Activated CD4-positive, alpha-beta T cell treated with anti-CD3 and anti-CD28 coated beads for 36 hours (primary cell): Measurements from ENCODE around the gene CASP5. TPM values are rescaled to one million over a fixed set of nuclear protein-coding genes. Genes with fewer than 3 reads are reported as not detected.
"Not testable (repeated sequence)": the region's sequence is repeated elsewhere in the genome, so short reads cannot be mapped to it uniquely, and the experiment has no call there.

Source experiments
- ATAC-seq: fragments of 200-7000 bp; cut with Tn5 transposase; one replicate; pipeline ENCODE4 v1.10.0; 2021; ENCODE audit warnings: mild to moderate bottlenecking, moderate library complexity
- CTCF ChIA-PET: fragments of 350-600 bp; sonication (Branson Sonifier 250); formaldehyde crosslinking; loops from one replicate; lab custom pipeline; 2021; ENCODE audit warnings: antibody characterized with exemption; lab: Charles Lee
- POLR2A ChIA-PET: fragments of 350-600 bp; sonication (Branson Sonifier 250); formaldehyde crosslinking; loops from one replicate; lab custom pipeline; 2021; ENCODE audit warnings: antibody characterized with exemption, inconsistent platforms; lab: Charles Lee
- DNase-seq: peaks from one replicate; pipeline ENCODE4 v3.0.0-alpha.2; 2020
- H3K27ac Mint-ChIP-seq: one replicate; pipeline ENCODE4 v1.8.0; 2021; ENCODE audit warnings: mixed read lengths
- H3K27me3 Mint-ChIP-seq: one replicate; pipeline ENCODE4 v1.8.0; 2021; ENCODE audit warnings: mixed read lengths
- H3K36me3 Mint-ChIP-seq: one replicate; pipeline ENCODE4 v1.8.0; 2021; ENCODE audit warnings: low read depth, mixed read lengths
- H3K4me1 Mint-ChIP-seq: one replicate; pipeline ENCODE4 v1.8.0; 2021; ENCODE audit warnings: mixed read lengths
- H3K4me3 Mint-ChIP-seq: one replicate; pipeline ENCODE4 v1.8.0; 2021; ENCODE audit warnings: mild to moderate bottlenecking, moderate library complexity, mixed read lengths
- H3K9me3 Mint-ChIP-seq: one replicate; pipeline ENCODE4 v1.8.0; 2021; ENCODE audit warnings: low read depth, mixed read lengths
- intact Hi-C, 2 experiments: fragments of 100-400 bp; cut with DNase I in 1 of 2; cut with micrococcal nuclease in 1 of 2; formaldehyde crosslinking; loops; one replicate each; pipeline versions ENCODE4 v1.14.2 to v1.15.1; 2022 to 2024; cut with DNase I, micrococcal nuclease
- total RNA-seq, 2 experiments: library from RNA; stranded (reverse); gene quantifications; one replicate each; pipeline ENCODE4 v1.2.3, GENCODE V29; 2021

Gene CASP5
- total RNA-seq, 2 experiments from 2014 or later, result not detected

DNA sequence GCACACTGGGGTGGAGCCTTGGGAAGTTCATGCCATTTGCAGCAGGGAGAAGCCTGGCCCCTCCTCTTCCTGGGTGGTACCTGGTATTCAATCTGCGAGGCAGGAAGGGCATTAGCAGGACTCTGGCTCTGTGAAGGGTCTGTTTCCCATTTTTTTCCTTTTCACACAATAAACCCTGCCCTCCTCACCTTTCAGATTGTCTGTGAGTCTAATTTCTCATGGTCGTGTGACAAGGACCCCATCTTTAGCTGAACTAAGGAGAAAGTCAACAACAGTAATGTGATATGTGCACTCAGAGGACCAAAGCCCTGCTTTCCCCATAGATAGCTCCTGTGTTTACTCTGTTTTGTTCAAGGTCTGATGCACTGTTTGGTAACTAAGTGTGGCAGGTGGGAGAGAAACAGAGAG is 28.0 kb downstream of the CASP5 start:
- ChIA-PET CTCF (no interaction called here), POLR2A (interaction anchor here (0.7 kb wide), 1 partner anchor 112 kb away, joined by 3 read pairs; no protein-coding TSS in a partner anchor)
- DNase-seq, result no peak
- no peak overlapping the region for H3K4me3 Mint-ChIP-seq
- no peaks in the 10 kb centered on the region for H3K9me3 Mint-ChIP-seq
- H3K36me3 Mint-ChIP-seq, result no peaks in the 10 kb centered on the region
- no peak overlapping the region for H3K27ac Mint-ChIP-seq
- ATAC-seq, result no peak
- intact Hi-C loops, result no loop called here
- H3K4me1 Mint-ChIP-seq, result no peaks in the 10 kb centered on the region
- peaks cover 2% of the 10 kb centered on the region for H3K27me3 Mint-ChIP-seq

DNA sequence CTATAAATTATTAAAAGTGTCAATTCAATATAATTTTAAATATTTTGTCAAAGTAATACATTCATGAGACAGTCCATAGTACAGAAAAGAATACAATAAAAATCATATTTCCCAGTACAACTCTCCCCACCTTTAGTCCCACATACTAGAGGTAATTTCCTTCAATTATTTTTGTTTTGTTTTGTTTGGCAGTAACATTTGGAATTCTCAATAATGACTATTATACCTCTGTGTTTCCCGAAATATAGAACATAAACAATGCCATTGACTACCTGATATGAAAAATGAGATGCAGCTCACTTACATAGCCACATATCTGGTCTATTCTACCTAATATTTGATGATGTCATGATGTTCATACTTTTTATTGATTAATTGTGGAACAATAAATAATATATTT is 30.2 kb downstream of the CASP5 start:
- POLR2A ChIA-PET, result no interaction called here
- H3K36me3 Mint-ChIP-seq, result no peaks in the 10 kb centered on the region
- CTCF ChIA-PET, result interaction anchor here (1.2 to 1.5 kb wide), 2 partner anchors 8 to 11 kb away, joined by 3 read pairs; no protein-coding TSS in a partner anchor
- ATAC-seq, result no peak
- no peaks in the 10 kb centered on the region for H3K4me1 Mint-ChIP-seq
- no peak for DNase-seq
- peaks cover 2% of the 10 kb centered on the region for H3K27me3 Mint-ChIP-seq
- intact Hi-C loops, result no loop called here
- no peak overlapping the region for H3K4me3 Mint-ChIP-seq
- H3K27ac Mint-ChIP-seq, result no peak overlapping the region
- peaks cover 2% of the 10 kb centered on the region for H3K9me3 Mint-ChIP-seq

DNA sequence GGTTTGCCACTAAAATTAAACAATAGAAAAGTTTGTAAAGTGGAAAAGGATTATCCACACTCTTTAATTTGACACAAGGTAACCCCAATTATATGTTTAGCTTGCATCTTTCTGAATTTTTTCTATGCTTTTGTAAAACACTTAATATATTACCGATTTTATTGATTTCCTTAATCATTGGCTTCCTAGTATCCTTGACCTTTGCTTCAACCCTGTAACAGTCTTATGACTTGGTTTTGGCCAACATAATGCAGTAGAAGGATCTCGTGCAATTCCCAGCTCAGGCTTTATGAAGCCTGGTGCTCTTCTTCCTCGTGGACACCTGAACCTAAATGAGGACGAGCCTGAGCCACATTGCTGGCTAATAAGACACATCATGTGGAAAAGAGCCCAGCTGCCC is 31.0 kb downstream of the CASP5 start:
- POLR2A ChIA-PET, result no interaction called here
- ATAC-seq (no peak), DNase-seq (no peak)
- Mint-ChIP-seq H3K36me3 (no peaks in the 10 kb centered on the region), H3K9me3 (peaks cover 2% of the 10 kb centered on the region), H3K4me1 (no peaks in the 10 kb centered on the region), H3K4me3 (no peak overlapping the region), H3K27me3 (peaks cover 2% of the 10 kb centered on the region), H3K27ac (no peak overlapping the region)
- intact Hi-C loops, result no loop called here
- CTCF ChIA-PET, result interaction anchor here (0.7 kb wide), 1 partner anchor 834 kb away, joined by 3 read pairs; no protein-coding TSS in a partner anchor

DNA sequence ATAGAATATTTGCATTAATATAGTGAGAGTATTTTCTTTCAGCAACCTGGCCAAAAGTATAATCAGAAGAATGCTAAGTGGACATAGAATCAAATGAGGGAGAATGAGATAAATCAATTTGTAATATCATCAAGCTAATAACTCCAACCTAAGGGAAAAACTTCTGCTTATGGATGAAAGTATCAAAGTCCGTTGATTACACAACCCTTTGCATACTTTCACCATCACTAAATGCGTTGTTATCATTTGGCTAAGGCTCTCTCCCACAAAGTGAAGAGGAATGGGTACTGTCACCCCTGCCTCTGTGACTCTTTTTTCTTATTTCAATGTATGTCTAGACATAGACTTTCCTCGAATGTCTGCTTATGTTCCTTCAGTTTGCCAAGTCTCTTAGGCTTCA is 38.2 kb downstream of the CASP5 start:
- Mint-ChIP-seq H3K9me3 (peaks cover 2% of the 10 kb centered on the region), H3K36me3 (no peaks in the 10 kb centered on the region), H3K4me1 (no peaks in the 10 kb centered on the region), H3K27me3 (no peaks in the 10 kb centered on the region), H3K27ac (no peak overlapping the region), H3K4me3 (no peak overlapping the region)
- ATAC-seq (no peak), DNase-seq (no peak)
- ChIA-PET POLR2A (no interaction called here), CTCF (interaction anchor here (1.3 kb wide), 1 partner anchor 9 kb away, joined by 3 read pairs; no protein-coding TSS in a partner anchor)
- intact Hi-C loops, result no loop called here

DNA sequence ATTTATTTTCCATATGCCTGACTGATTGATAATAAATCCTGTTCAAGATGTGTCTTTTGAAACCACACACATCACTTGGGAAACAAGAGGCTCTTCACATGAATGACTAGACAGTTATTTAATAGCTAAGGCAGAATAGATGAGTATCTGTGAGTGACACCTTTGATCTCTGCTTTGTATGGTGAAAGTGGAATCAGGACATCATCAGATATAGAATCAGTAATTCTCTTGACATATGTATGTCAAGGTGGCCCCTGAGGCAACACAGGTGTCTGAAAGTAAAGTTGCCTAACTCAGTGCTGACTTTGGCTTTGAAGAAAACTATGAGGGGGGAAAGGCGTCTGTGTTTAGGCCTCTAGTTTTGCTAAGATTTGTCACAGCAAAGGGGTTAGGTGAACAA is 43.1 kb downstream of the CASP5 start:
- Mint-ChIP-seq H3K4me1 (peaks cover 3% of the 10 kb centered on the region), H3K27me3 (no peaks in the 10 kb centered on the region), H3K4me3 (no peak overlapping the region), H3K36me3 (no peaks in the 10 kb centered on the region), H3K9me3 (no peaks in the 10 kb centered on the region), H3K27ac (no peak overlapping the region)
- CTCF ChIA-PET, result no interaction called here
- POLR2A ChIA-PET, result no interaction called here
- no peak for ATAC-seq
- intact Hi-C loops, result no loop called here
- DNase-seq, result no peak

DNA sequence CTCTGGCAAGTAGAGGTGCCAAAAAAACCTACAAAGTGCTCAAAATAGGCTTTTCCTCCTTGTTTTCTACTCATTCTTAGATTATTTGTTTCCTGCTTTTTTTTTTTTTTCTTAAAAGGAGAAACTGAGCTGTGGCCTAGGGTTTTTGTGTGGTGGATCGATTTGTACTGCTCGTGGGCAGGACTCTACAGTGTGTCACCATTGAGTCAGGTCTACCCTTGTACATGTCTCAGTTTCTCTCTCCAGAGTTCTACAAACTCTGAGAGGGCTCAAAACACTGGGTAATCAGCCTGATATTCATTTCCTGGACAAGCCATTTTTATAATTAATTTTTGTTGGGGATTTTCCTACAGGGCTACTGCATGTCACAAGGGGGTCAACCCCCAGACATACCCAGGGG is 49.4 kb downstream of the CASP5 start:
- intact Hi-C loops, result no loop called here
- Mint-ChIP-seq H3K9me3 (peaks cover 20% of the 10 kb centered on the region), H3K4me1 (peaks cover 3% of the 10 kb centered on the region), H3K36me3 (peaks cover 3% of the 10 kb centered on the region), H3K27ac (no peak overlapping the region), H3K4me3 (no peak overlapping the region), H3K27me3 (no peaks in the 10 kb centered on the region)
- DNase-seq (no peak), ATAC-seq (no peak)
- ChIA-PET POLR2A (no interaction called here), CTCF (interaction anchor here (0.6 to 1.2 kb wide), 2 partner anchors 22 to 26 kb away, joined by 3 to 5 read pairs; no protein-coding TSS in a partner anchor)

DNA sequence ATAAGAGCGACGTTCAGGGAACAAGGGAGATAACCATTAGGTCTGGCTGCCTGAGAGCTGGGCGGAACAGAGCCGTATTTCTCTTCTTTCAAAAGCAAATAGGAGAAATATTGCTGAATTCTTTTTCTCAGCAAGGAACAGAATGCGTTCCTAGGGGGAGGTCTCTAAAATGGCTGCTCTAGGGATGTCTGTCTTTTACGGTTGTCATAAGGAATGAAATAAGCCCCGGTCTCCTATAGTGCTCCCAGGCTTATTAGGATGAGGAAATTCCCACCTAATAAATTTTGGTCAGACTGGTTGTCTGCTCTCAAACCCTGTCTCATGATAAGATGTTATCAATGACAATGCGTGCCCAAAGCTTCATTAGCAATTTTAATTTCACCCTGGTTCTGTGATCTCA is 50.0 kb downstream of the CASP5 start:
- H3K27ac Mint-ChIP-seq, intact Hi-C loops, H3K36me3 Mint-ChIP-seq, ATAC-seq, H3K4me3 Mint-ChIP-seq, H3K27me3 Mint-ChIP-seq, DNase-seq, H3K4me1 Mint-ChIP-seq, POLR2A ChIA-PET: not testable (repeated sequence)
- CTCF ChIA-PET, result interaction anchor here (0.6 kb wide), 1 partner anchor 27 kb away, joined by 5 read pairs; no protein-coding TSS in a partner anchor
- peaks cover 20% of the 10 kb centered on the region for H3K9me3 Mint-ChIP-seq

DNA sequence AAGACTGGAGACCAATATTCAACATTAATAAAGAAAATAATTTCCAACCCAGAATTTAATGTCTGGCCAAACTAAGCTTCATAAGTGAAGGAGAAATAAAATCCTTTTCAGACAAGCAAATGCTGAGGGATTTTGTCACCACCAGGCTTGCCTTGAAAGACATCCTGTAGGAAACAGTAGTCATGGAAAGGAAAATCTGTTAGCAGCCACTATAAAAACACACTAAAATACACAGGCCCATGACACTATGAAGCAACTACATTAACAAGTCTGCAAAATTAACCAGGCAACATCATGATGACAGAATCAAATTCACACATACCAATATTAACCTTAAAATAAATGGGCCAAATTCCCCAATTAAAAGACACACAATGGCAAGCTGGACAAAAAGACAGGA is 52.2 kb downstream of the CASP5 start:
- ChIA-PET POLR2A (no interaction called here), CTCF (no interaction called here)
- Mint-ChIP-seq H3K9me3 (peaks cover 20% of the 10 kb centered on the region), H3K36me3 (peaks cover 6% of the 10 kb centered on the region), H3K4me3 (no peak overlapping the region), H3K27me3 (no peaks in the 10 kb centered on the region), H3K4me1 (peaks cover 15% of the 10 kb centered on the region), H3K27ac (no peak overlapping the region)
- intact Hi-C loops, result no loop called here
- no peak for ATAC-seq
- no peak for DNase-seq

DNA sequence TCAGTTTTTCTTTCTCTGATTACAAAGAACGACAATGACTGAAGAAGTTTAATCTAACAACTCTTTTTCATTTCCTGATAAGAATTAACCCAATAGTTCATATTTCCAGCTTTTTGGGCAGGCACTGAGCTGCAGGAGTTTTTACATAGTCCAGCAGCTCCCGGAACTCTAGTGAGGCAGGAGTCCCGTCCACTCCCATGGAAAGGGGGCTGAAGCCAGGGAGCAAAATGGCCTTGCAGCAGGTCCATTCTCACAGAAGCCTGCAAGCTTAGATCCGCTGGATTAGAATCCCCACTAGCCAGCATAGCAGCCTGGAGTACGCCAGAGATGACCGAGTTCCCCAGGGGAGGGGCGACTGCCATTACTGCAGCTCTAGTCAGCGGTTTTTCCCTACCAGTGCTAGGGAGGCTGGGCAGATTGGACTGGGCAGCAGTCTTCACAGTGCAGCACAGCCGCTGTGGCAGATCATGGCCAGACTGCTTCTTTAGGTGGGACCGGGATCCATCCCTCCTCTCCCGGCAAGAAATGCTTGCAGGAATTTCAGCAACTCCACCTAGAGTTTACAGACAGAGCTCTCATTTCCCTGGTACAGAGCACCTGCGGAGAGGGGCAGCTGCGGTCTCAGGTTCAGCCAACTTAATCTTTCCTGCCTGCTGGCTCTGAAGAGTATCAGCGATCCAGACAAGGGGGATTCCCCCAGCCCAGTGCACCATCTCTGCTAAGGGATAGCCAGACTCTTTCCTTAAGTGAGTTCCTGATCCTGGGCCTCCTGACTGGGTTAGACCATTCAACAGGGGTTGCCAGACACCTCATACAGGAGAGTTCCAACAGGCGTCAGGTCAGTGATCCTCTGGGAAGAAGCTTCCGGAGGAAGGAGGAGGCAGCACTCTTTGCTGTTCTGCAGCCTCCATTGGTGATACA is 53.9 kb downstream of the CASP5 start:
- no peak for ATAC-seq

DNA sequence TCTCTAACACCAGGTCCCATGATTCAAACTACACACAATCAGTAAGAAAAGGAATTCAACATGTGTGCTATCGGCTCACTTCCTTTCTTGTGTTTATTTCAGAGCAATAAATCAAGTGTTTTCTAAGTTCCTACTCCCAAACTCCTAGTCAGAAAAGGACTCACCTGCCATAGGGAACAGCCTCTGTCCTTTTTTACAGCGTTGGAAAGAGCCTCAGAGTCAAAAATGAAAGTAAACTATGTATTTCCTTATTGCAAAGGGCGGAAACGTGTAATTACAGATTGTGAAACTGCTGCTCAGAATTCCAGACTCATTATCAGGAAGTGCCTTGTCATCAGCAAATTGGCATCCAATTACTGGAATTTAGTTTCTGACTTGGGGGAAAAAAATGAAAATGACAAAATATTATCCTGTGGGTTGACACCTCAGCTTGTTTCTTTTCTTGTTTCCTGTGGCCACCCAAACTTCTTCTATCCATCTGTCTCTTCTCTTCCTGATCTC is 54.6 kb downstream of the CASP5 start, which contains the start of gene CASP4:
Gene CASP4, minus strand, starts transcription at position 220 of the 501 bp plus-strand sequence. Its CDS starts 49 bp downstream, at position 171.
- peaks cover 25% of the 10 kb centered on the region for H3K4me1 Mint-ChIP-seq
- POLR2A ChIA-PET, result no interaction called here
- peaks cover 22% of the 10 kb centered on the region for H3K9me3 Mint-ChIP-seq
- no peaks in the 10 kb centered on the region for H3K27me3 Mint-ChIP-seq
- peak; percentile 75 for ATAC-seq
- intact Hi-C loops, result loop anchor here (2.0 to 5.0 kb wide), 3 partner anchors 51 to 262 kb away; partner anchors contain the start of gene CARD16 (in 1 of the 2)
- H3K4me3 Mint-ChIP-seq, result peak within 1 kb of the TSS; percentile 88
- H3K36me3 Mint-ChIP-seq, result peaks cover 24% of the 10 kb centered on the region
- no peak for DNase-seq
- CTCF ChIA-PET, result interaction anchor here (1.1 kb wide), 1 partner anchor 10 kb away, joined by 4 read pairs; no protein-coding TSS in a partner anchor
- peak within 1 kb of the TSS; percentile 96 for H3K27ac Mint-ChIP-seq

More for the DNA sequence above, 53.9 kb downstream of the CASP5 start:
- ChIA-PET POLR2A (no interaction called here), CTCF (no interaction called here)
- DNase-seq, result peak; percentile 14
- Mint-ChIP-seq H3K9me3 (peaks cover 23% of the 10 kb centered on the region), H3K27me3 (no peaks in the 10 kb centered on the region), H3K4me3 (peak overlapping the region; percentile 88), H3K36me3 (peaks cover 19% of the 10 kb centered on the region), H3K4me1 (peaks cover 23% of the 10 kb centered on the region), H3K27ac (peak overlapping the region; percentile 96)
- intact Hi-C loops, result loop anchor here (2.0 to 5.0 kb wide), 3 partner anchors 52 to 262 kb away; partner anchors contain the start of gene CARD16 (in 1 of the 2)

DNA sequence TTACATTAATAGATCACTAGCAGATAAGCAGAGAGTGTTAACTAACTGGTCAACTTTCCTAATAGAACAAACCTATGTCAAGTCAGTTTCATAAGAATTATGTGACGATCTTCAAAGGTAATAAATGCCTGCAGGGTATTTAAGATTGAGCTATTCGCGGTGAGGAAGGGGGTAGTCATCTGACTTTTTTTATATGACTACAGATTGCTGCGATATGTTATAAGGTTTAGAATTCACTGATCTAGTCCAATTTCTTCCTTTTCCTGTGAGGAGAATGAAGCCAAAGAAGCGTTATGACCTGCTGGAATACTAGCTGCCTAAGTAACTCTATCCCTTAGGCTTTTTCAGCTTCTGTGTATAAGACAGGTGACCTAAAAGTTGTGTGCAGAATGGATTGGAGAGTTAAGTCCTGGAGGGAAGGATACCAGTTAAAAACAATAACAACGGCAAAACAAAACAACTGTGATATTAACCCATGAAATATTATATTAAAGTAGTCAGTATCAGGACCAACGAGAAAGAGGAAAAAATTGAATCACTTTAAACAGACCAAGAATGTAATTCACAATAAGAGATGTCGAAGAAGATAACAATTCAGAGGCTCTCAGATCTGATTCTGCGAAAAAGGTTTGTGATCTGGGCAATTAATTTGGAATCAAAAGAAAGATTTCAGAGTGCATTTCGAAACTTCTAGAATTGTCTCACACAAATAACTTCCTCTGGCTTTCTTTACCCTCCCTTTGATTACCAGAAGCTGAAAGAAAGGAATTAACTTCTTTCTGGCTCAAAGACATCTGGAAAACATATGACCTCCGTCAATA is 55.2 kb downstream of the CASP5 start:
- ChIA-PET CTCF (interaction anchor here (0.8 to 1.1 kb wide), 2 partner anchors 11 to 349 kb away, joined by 3 to 4 read pairs; no protein-coding TSS in a partner anchor), POLR2A (no interaction called here)
- Mint-ChIP-seq H3K4me1 (peaks cover 31% of the 10 kb centered on the region), H3K4me3 (peak overlapping the region; percentile 88), H3K9me3 (peaks cover 19% of the 10 kb centered on the region), H3K27ac (peak overlapping the region; percentile 96), H3K27me3 (no peaks in the 10 kb centered on the region), H3K36me3 (peaks cover 29% of the 10 kb centered on the region)
- ATAC-seq (peak; percentile 55), DNase-seq (no peak)
- intact Hi-C loops, result loop anchor here (2.0 to 5.0 kb wide), 3 partner anchors 50 to 261 kb away; partner anchors contain the start of gene CARD16 (in 1 of the 2)
